HG02938 (cell line): ENCODE results near the gene GALM.
"Not testable (repeated sequence)": the region's sequence is repeated elsewhere in the genome, so short reads cannot be mapped to it uniquely, and the experiment has no call there.

Experiments used
- ATAC-seq: cut with Tn5 transposase; IDR thresholded peaks from one replicate; pipeline ENCODE4 v1.9.1; 2021; ENCODE audit warnings: mild to moderate bottlenecking, moderate library complexity; ENCODE audit not compliant: unreplicated experiment

Gene GALM

DNA sequence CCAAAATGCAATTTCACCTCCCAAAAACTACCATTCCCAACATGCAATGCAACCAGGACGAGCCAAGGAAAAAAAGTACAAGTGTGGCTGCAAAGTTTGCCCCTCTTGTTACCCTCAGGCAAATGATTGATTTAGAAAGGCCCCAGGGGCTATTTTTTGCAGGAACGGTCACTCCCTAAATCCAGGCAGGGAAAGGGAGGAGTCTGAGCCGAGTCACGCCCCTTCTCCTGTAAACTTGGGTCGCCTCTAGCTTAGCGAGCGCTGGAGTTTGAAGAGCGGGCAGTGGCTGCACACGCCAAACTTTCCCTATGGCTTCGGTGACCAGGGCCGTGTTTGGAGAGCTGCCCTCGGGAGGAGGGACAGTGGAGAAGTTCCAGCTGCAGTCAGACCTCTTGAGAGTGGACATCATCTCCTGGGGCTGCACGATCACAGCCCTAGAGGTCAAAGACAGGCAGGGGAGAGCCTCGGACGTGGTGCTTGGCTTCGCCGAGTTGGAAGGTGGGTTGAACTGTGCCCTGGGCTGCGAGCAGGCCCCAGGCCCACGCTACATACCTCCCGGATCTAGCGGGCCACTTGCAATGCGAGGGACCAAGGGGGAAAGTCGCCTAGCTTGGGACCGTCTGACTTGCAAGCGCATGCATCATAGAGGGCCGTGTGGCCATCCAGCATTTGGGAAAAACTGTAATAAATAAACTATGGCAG, at the start of gene GALM:
TSS of gene GALM (plus strand) at position 261 of the 702 bp plus-strand sequence. CDS start at position 309, 48 bp downstream.
- ATAC-seq, result no peak

DNA sequence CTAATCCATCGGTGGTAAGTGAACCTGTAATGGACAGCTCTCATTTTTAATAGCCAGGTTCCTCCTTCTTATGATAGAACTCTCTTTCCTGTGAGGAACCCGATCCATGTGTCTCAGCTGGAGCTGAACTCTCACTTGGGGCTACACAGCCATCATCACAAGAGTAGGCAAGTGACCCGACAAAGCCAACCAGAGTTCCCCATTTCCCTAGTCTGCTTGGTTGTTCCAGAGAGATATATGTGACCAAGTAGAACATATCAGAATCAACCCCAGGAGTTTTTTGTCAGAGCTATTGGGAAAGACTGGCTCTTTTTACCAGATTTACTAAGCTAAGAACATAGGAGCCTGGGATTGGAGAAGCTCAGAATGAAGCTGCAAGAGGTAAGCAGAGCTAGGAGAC, 48.6 kb upstream of the GALM start:
- ATAC-seq, result no peak

DNA sequence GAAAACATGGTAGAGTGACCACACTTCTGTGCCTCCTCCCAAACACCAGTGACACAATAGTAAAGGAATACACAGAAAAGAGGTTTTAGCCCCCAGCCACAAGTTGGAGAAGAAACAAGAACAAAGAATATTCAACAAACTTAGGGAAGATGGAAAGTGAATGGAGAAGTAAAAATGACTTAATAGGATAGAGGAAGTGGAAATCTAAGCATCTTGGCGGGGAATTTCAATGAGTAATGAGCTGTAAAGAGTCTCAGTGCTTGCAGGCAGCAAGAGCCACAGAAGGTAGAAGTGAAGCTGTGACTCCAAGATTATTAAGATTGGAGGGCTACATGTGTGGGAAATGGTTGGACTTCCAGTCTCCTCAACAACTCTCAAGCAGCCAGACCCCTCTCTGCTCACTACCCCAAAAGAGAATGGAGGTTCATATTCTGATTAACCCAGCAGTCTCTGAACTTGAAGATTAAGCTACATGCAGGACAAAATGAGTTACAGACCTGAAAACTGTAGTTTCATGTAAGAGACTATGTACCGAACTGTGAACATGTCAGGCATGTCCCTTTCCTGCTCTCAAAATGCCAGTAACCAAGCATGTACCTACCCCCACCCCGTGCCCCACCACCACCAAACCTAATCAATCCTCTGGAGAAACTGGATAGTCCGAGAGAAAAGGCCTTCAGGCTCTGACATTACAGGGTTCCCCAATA, 46.3 kb upstream of the GALM start:
- ATAC-seq, result no peak

DNA sequence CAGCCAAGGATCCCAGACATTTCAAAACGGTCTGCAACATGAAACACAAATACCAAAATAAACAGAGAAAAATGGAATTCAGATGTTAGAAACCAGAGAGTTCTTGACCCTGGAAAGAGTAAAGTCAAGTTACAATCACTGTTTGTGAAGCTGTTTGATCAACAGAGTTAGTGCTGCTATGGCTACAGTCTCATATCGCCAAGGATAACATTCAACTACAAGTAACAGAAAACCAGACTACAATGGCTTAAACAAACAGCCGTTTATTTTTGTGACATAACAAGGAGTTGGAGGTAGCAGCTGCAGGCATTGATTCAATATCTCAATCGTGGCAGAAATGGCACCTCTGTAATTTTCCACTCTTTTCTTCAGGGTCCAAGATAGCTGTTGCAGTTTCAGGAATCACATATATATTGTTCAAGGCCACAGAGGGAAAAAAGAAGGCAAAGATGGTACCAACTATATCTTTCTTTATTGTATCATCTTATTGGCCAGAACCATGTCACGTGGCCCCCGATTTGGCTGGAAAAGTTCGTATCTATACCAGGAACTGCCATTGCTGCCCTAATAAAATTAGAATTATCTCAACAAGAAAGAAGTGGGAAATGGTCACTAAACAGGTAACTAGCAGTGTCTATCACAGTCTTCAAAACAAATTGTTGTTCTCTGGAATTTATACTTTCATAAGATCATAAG, 45.5 kb upstream of the GALM start:
- ATAC-seq, result no peak

GRCh38 chr2:38621018-38621417, 44.9 kb upstream of the GALM start:
- ATAC-seq, result no peak

DNA sequence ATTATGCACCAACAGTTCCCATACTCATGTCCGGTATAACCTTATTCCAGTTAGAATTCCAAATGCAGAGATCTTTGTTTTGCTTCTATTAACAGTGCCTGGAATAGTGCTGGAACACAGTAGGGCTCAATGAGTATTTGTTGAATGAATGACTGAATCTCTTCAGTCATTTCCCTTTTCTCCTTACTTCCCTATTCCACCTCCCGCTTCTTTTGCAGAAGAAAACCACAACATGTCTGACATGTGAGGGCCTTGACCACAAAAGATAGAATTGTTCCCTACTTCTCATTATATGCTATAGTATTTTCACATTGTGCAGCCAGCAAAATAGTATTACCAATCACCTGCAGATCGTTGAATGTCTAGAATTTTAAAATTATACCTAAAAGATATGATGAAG, 43.7 kb upstream of the GALM start:
- no peak for ATAC-seq

DNA sequence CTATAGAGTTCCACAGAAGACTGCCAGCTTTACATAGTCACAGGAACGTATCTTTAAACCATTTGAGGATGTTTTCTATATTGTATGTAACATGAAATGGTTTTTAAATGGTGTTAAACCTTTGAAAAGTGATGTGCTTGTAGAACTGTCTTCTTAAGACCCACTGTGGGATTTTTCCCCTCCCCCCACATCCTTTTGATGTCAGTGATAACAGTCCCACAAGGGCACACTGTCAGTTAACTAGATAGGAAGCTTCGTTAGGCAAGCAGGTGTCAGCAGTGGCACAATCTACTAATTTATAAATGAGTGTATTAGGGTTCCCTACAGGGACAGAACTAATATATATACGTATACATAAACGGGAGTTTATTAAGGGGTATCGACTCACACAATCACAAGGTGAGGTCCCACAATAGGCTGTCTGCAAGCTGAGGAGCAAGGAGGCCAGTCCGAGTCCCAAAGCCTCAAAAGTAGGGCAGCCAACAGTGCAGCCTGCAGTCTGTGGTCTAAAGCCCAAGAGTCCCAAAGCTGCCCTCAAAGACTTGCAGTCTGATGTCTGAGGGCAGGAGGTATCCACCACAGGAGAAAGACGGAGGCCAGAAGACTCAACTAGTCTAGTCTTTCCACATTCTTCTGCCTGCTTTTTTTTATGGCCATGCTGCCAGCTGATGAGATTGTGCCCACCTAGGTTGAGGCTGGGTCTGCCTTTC, 39.4 kb upstream of the GALM start:
- ATAC-seq, result no peak

- no peak for ATAC-seq
Measured at GRCh38 chr2:38627391-38627790, 38.5 kb upstream of the GALM start.

- no peak for ATAC-seq
Measured at GRCh38 chr2:38629684-38630083, 36.2 kb upstream of the GALM start.

DNA sequence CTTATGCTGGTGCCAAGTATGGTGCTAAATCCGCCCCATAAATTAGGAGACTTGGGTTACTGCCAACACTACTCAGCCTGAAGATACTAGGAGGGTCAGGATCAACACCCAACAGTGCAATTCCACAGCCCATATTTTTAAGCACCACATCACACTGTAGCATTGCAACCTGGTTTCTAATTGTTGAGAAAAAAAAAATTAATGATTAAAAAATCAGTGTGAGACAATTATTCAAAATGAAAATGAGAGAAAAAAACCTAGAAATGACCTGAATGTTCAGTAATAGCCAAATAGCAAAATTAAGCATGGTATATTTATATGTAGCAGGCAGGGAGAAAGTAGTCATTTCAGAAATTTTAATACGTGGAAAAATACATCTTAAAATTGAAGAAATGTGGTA, 33.9 kb upstream of the GALM start:
- ATAC-seq, result no peak

DNA sequence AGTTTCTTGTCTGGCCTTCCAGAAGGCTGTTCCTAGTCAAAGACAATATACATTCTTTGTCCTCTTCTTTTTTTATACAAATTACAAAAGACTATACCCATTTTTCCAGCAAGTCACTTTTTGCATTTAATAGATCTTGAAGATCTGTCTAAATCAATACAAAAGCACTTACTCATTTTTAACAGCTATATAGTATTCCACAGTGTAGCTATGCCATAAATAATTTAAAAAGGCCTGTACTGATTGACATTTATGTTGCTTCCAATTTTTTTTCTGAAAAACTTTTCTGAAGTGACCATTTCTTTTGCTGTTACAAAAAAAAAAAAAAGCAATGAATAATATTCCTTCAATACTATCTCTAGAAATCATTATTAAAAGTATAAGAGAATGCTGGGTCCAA, 32.9 kb upstream of the GALM start:
- no peak for ATAC-seq

- no peak for ATAC-seq
Measured at GRCh38 chr2:38633895-38634294, 32.0 kb upstream of the GALM start.

- peak; percentile 91 for ATAC-seq
Measured at GRCh38 chr2:38634684-38635083, 31.2 kb upstream of the GALM start.

GRCh38 chr2:38635139-38635538, 30.8 kb upstream of the GALM start:
- ATAC-seq, result no peak

- ATAC-seq, result no peak
Measured at GRCh38 chr2:38636069-38636468, 29.8 kb upstream of the GALM start.

GRCh38 chr2:38642373-38643017, 23.4 kb upstream of the GALM start:
- not testable (repeated sequence) for ATAC-seq

DNA sequence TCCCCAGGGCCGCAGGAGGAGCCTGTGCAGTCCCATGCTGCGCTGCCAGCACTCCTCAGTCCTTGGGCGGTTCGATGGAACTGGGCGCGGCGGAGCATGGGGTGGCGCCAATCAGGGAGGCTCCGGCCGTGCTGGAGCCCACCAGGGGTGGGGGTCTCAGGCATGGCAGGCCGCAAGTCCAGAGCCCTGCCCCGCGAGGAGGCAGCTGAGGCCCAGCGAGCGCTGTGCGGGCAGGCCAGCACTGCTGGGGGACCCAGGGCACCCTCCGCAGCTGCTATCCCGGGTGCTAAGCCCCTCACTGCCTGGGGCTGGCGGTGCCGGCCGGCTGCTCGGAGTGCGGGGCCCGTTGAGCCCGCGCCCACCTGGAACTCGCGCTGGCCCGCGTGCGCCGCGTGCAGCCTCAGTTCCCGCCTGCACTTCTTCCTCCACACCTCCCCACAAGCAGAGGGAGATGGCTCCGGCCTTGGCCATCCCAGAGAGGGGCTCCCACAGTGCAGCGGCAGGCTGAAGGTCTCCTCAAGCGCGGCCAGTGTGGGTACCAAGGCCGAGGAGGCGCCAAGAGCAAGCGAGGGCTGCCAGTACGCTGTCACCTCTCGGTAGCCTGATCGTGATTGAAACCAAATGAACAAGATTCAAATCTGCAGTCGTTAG, 22.8 kb upstream of the GALM start:
- no peak for ATAC-seq

GRCh38 chr2:38643683-38644511, 22.0 kb upstream of the GALM start:
- not testable (repeated sequence) for ATAC-seq

DNA sequence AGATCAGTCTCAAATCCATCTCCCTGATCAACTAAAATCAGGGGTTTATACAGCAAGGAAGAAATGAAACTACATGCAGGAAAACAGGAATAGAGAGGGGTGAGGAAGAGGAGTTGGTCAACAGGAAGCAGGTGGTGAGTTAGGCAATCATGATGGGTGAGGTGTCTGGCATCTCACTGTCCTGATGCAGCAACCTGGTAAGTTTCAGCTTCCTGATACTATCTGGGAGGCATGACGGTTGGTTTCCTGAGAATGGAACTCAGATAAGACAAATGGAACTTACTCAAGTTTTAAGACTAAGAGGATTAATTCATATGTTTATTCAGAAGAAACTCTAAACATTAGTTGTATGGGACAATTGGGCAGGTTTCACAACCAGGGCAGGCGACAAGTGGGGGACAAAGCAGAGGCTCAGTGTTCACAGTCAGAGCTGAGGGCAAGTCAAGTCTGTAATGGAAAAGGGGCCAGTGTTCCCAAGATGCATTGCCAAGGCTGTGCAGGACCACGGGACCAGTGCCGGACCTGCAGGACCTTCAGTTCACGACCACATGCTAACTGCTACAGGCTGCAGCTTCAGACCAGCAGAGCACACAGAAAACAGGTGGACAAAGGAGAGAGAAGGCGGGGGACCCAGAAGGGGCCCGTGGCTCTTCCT, 17.7 kb upstream of the GALM start:
- no peak for ATAC-seq
